ENCODE data around the gene PAM.
"Not testable (repeated sequence)": the region's sequence is repeated elsewhere in the genome, so short reads cannot be mapped to it uniquely, and the experiment has no call there.

Gene PAM

GRCh38 chr5:102891175-102891574, 136.1 kb downstream of the PAM start:
- Mint-ChIP-seq H3K4me1 (ENCODE audit: low read depth) (peaks cover 15% of the 10 kb centered on the region), H3K27me3 (no peaks in the 10 kb centered on the region), H3K27ac (no peak overlapping the region), H3K4me3 (no peak overlapping the region), H3K9me3 (no peaks in the 10 kb centered on the region), H3K36me3 (ENCODE audit: low read depth) (peaks cover 19% of the 10 kb centered on the region)

- Mint-ChIP-seq H3K27me3 (no peaks in the 10 kb centered on the region), H3K4me1 (ENCODE audit: low read depth) (peaks cover 4% of the 10 kb centered on the region), H3K27ac (no peak overlapping the region), H3K4me3 (no peak overlapping the region), H3K9me3 (no peaks in the 10 kb centered on the region), H3K36me3 (ENCODE audit: low read depth) (peaks cover 16% of the 10 kb centered on the region)
Measured at GRCh38 chr5:102893942-102894341, 138.8 kb downstream of the PAM start.

GRCh38 chr5:102895234-102895633, 140.1 kb downstream of the PAM start:
- H3K27ac Mint-ChIP-seq, result no peak overlapping the region
- no peak overlapping the region for H3K4me3 Mint-ChIP-seq
- no peaks in the 10 kb centered on the region for H3K4me1 Mint-ChIP-seq (ENCODE audit: low read depth)
- peaks cover 16% of the 10 kb centered on the region for H3K36me3 Mint-ChIP-seq (ENCODE audit: low read depth)
- H3K9me3 Mint-ChIP-seq, result no peaks in the 10 kb centered on the region
- H3K27me3 Mint-ChIP-seq, result no peaks in the 10 kb centered on the region

- Mint-ChIP-seq H3K27ac (no peak overlapping the region), H3K36me3 (ENCODE audit: low read depth) (peaks cover 17% of the 10 kb centered on the region), H3K4me3 (no peak overlapping the region), H3K27me3 (no peaks in the 10 kb centered on the region), H3K9me3 (no peaks in the 10 kb centered on the region), H3K4me1 (ENCODE audit: low read depth) (no peaks in the 10 kb centered on the region)
Measured at GRCh38 chr5:102895976-102896375, 140.9 kb downstream of the PAM start.

GRCh38 chr5:102901424-102902134, 146.5 kb downstream of the PAM start:
- no peak overlapping the region for H3K27ac Mint-ChIP-seq
- H3K4me1 Mint-ChIP-seq (ENCODE audit: low read depth), result no peaks in the 10 kb centered on the region
- H3K9me3 Mint-ChIP-seq, result peaks cover 3% of the 10 kb centered on the region
- H3K4me3 Mint-ChIP-seq, result no peak overlapping the region
- H3K27me3 Mint-ChIP-seq, result no peaks in the 10 kb centered on the region
- peaks cover 26% of the 10 kb centered on the region for H3K36me3 Mint-ChIP-seq (ENCODE audit: low read depth)

DNA sequence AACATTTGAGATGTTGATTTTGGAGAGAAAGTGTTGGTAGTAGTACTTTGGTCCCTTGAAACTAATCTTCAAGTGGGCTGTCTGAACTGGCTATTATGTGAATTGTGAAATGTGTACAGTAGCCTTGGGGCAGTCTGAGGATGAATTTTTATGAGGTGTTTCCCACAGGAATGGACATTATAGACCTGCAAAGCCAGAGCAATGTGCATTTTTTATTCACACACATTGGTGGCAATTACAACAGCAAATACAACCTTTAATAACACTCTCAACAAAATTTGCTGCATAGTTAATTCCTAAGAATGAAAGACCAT, 147.0 kb downstream of the PAM start:
- Mint-ChIP-seq H3K4me3 (no peak overlapping the region), H3K4me1 (ENCODE audit: low read depth) (no peaks in the 10 kb centered on the region), H3K9me3 (peaks cover 3% of the 10 kb centered on the region), H3K36me3 (ENCODE audit: low read depth) (peaks cover 31% of the 10 kb centered on the region), H3K27me3 (no peaks in the 10 kb centered on the region), H3K27ac (no peak overlapping the region)

DNA sequence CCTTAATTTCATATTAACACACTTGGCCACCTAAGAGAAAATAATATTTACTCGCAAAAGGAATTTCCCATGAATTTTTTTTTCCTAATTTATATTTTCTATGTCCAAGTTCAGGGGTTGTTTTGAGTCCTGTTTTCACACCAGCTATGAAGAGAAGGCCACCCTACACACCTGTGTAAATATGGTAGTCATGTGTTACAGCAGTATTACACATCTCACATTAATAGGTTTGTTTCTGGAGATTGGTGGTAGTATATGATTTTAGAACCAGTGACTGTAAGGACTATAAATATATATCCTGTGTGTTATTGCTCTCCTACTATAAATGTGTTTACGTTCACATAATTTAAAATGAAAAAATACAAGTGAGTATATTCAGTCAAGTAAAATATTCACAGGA, 147.5 kb downstream of the PAM start:
- H3K27ac Mint-ChIP-seq, result no peak overlapping the region
- no peak overlapping the region for H3K4me3 Mint-ChIP-seq
- no peaks in the 10 kb centered on the region for H3K27me3 Mint-ChIP-seq
- H3K36me3 Mint-ChIP-seq (ENCODE audit: low read depth), result peaks cover 31% of the 10 kb centered on the region
- peaks cover 3% of the 10 kb centered on the region for H3K9me3 Mint-ChIP-seq
- H3K4me1 Mint-ChIP-seq (ENCODE audit: low read depth), result no peaks in the 10 kb centered on the region

GRCh38 chr5:102903074-102903871, 148.2 kb downstream of the PAM start:
- peaks cover 31% of the 10 kb centered on the region for H3K36me3 Mint-ChIP-seq (ENCODE audit: low read depth)
- H3K27me3 Mint-ChIP-seq, result no peaks in the 10 kb centered on the region
- peaks cover 3% of the 10 kb centered on the region for H3K9me3 Mint-ChIP-seq
- no peak overlapping the region for H3K4me3 Mint-ChIP-seq
- H3K27ac Mint-ChIP-seq, result no peak overlapping the region
- no peaks in the 10 kb centered on the region for H3K4me1 Mint-ChIP-seq (ENCODE audit: low read depth)

DNA sequence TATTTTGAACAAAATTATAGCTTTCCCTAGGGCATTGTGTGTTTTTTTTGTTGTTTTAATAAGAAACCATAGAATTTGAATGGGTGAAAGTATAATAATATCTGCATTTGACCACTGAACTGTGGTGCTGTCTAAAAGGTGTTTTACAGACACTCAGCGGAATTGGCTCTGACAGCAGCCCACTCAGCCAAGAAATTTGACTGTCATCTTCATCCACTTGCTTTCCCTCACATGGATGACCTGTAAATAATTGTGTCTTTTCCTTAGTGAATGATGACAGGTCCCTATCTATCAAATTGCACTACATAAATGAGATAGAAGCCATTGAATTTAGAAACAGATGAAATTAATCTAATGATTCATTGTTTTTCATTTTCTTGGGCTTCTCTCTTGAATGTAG, 150.0 kb downstream of the PAM start:
- Mint-ChIP-seq H3K27ac (no peak overlapping the region), H3K9me3 (peaks cover 3% of the 10 kb centered on the region), H3K27me3 (no peaks in the 10 kb centered on the region), H3K4me1 (ENCODE audit: low read depth) (peaks cover 2% of the 10 kb centered on the region), H3K36me3 (ENCODE audit: low read depth) (peaks cover 31% of the 10 kb centered on the region), H3K4me3 (no peak overlapping the region)

DNA sequence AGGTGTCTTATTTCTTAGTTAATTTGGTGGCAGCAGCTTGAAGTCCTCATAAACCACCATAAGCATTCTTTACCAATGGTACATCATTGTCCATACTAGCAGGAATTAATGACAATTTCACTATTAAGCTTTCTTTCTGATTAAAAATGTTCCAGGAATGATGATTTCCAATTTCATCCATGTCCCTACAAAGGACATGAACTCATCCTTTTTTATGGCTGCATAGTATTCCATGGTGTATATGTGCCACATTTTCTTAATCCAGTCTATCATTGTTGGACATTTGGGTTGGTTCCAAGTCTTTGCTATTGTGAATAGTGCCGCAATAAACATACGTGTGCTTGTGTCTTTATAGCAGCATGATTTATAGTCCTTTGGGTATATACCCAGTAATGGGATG, 152.0 kb downstream of the PAM start:
- Mint-ChIP-seq H3K4me1 (ENCODE audit: low read depth) (peaks cover 10% of the 10 kb centered on the region), H3K36me3 (ENCODE audit: low read depth) (peaks cover 28% of the 10 kb centered on the region)
- not testable (repeated sequence) for H3K4me3 Mint-ChIP-seq, H3K27ac Mint-ChIP-seq, H3K9me3 Mint-ChIP-seq, H3K27me3 Mint-ChIP-seq

- Mint-ChIP-seq H3K4me3 (no peak overlapping the region), H3K4me1 (ENCODE audit: low read depth) (peaks cover 10% of the 10 kb centered on the region), H3K27me3 (no peaks in the 10 kb centered on the region), H3K9me3 (peaks cover under 1% of the 10 kb centered on the region), H3K36me3 (ENCODE audit: low read depth) (peaks cover 38% of the 10 kb centered on the region), H3K27ac (no peak overlapping the region)
Measured at GRCh38 chr5:102910240-102911226, 155.4 kb downstream of the PAM start.

GRCh38 chr5:102911973-102912372, 156.9 kb downstream of the PAM start:
- H3K9me3 Mint-ChIP-seq, result no peaks in the 10 kb centered on the region
- H3K27me3 Mint-ChIP-seq, result no peaks in the 10 kb centered on the region
- peaks cover 27% of the 10 kb centered on the region for H3K36me3 Mint-ChIP-seq (ENCODE audit: low read depth)
- no peak overlapping the region for H3K27ac Mint-ChIP-seq
- peaks cover 10% of the 10 kb centered on the region for H3K4me1 Mint-ChIP-seq (ENCODE audit: low read depth)
- no peak overlapping the region for H3K4me3 Mint-ChIP-seq

- no peaks in the 10 kb centered on the region for H3K4me1 Mint-ChIP-seq (ENCODE audit: low read depth)
- no peak overlapping the region for H3K27ac Mint-ChIP-seq
- H3K4me3 Mint-ChIP-seq, result no peak overlapping the region
- no peaks in the 10 kb centered on the region for H3K9me3 Mint-ChIP-seq
- no peaks in the 10 kb centered on the region for H3K27me3 Mint-ChIP-seq
- H3K36me3 Mint-ChIP-seq (ENCODE audit: low read depth), result peaks cover 38% of the 10 kb centered on the region
Measured at GRCh38 chr5:102916109-102916508, 161.0 kb downstream of the PAM start.

DNA sequence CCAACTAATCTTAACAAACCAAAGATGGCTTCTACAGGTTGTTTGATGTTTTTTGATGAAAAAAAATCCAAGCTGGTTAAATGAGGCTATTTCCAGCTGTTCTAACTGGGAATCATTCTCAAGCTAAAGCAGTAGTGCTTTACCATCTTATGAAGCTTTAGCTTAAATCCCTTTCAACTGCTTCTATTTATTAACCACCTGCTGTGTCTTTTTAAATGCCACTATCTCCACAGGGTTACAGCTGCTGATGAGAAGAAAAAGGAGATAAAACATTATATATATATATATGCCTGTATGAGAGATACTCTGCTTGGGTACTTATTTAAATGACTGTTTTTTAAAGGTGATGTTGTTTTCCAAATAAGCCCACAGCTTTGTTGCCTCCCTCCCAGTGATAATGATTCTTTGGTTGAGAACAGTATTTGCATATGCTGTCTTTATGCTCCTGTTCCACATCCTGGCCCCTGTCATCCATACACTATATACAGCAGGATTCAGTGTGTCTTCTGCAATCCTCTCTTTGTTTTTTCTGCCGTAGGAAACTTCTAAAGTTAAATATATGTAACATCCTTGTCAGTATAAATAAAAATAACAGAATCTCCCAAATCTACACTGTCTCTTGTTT, 164.0 kb downstream of the PAM start:
- no peaks in the 10 kb centered on the region for H3K4me1 Mint-ChIP-seq (ENCODE audit: low read depth)
- no peaks in the 10 kb centered on the region for H3K9me3 Mint-ChIP-seq
- no peak overlapping the region for H3K27ac Mint-ChIP-seq
- no peak overlapping the region for H3K4me3 Mint-ChIP-seq
- H3K36me3 Mint-ChIP-seq (ENCODE audit: low read depth), result peaks cover 35% of the 10 kb centered on the region
- H3K27me3 Mint-ChIP-seq, result no peaks in the 10 kb centered on the region
